ENCODE data around the gene MCTS1. TPM values are rescaled to one million over a fixed set of nuclear protein-coding genes. Genes with fewer than 3 reads are reported as not detected.
"Not testable (repeated sequence)": the region's sequence is repeated elsewhere in the genome, so short reads cannot be mapped to it uniquely, and the experiment has no call there.

The MCTS1 gene
- total RNA-seq, 4 donors from 2014 or later = 17.7 to 42.1 (median 26.8) TPM

- TF ChIP-seq CTCF (IDR thresholded peaks at IDR 0.05) = no peak
- no peak for TF ChIP-seq POLR2A (IDR thresholded peaks at IDR 0.05)
- no peak for DNase-seq
- no peaks in the 10 kb centered on the region for H3K4me1 ChIP-seq
- H3K36me3 ChIP-seq = no peaks in the 10 kb centered on the region
- no peak overlapping the region for H3K4me3 ChIP-seq
- no peaks in the 10 kb centered on the region for H3K27me3 ChIP-seq
- H3K9me3 ChIP-seq = no peaks in the 10 kb centered on the region
- no peak overlapping the region for H3K27ac ChIP-seq
Observed at GRCh38 chrX:120638619-120639018, 34.7 kb downstream of the MCTS1 start.

GRCh38 chrX:120642871-120643270, 39.0 kb downstream of the MCTS1 start:
- Histone ChIP-seq H3K27ac (no peak overlapping the region), H3K4me1 (no peaks in the 10 kb centered on the region), H3K27me3 (no peaks in the 10 kb centered on the region), H3K9me3 (no peaks in the 10 kb centered on the region), H3K36me3 (no peaks in the 10 kb centered on the region), H3K4me3 (no peak overlapping the region)
- DNase-seq = no peak
- TF ChIP-seq CTCF (IDR thresholded peaks at IDR 0.05) (no peak), POLR2A (IDR thresholded peaks at IDR 0.05) (no peak)

GRCh38 chrX:120647127-120647526, 43.2 kb downstream of the MCTS1 start:
- H3K27me3 ChIP-seq = no peaks in the 10 kb centered on the region
- H3K27ac ChIP-seq = no peak overlapping the region
- no peak for DNase-seq
- no peak for TF ChIP-seq POLR2A (IDR thresholded peaks at IDR 0.05)
- no peak for TF ChIP-seq CTCF (IDR thresholded peaks at IDR 0.05)
- no peak overlapping the region for H3K4me3 ChIP-seq
- H3K36me3 ChIP-seq = no peaks in the 10 kb centered on the region
- H3K9me3 ChIP-seq = no peaks in the 10 kb centered on the region
- no peaks in the 10 kb centered on the region for H3K4me1 ChIP-seq

GRCh38 chrX:120652256-120652655, 48.4 kb downstream of the MCTS1 start:
- not testable (repeated sequence) for H3K9me3 ChIP-seq, H3K27ac ChIP-seq, H3K4me3 ChIP-seq, H3K36me3 ChIP-seq, H3K4me1 ChIP-seq, H3K27me3 ChIP-seq, DNase-seq

GRCh38 chrX:120653000-120653399, 49.1 kb downstream of the MCTS1 start:
- Histone ChIP-seq H3K4me3 (no peak overlapping the region), H3K36me3 (no peaks in the 10 kb centered on the region), H3K27me3 (no peaks in the 10 kb centered on the region), H3K9me3 (no peaks in the 10 kb centered on the region), H3K27ac (no peak overlapping the region), H3K4me1 (no peaks in the 10 kb centered on the region)
- no peak for TF ChIP-seq POLR2A (IDR thresholded peaks at IDR 0.05)
- no peak for TF ChIP-seq CTCF (IDR thresholded peaks at IDR 0.05)
- DNase-seq = no peak

GRCh38 chrX:120660637-120661036, 56.7 kb downstream of the MCTS1 start:
- DNase-seq = no peak
- no peak overlapping the region for H3K27ac ChIP-seq
- H3K4me1 ChIP-seq = no peaks in the 10 kb centered on the region
- H3K27me3 ChIP-seq = no peaks in the 10 kb centered on the region
- H3K9me3 ChIP-seq = no peaks in the 10 kb centered on the region
- no peak overlapping the region for H3K4me3 ChIP-seq
- H3K36me3 ChIP-seq = no peaks in the 10 kb centered on the region
- no peak for TF ChIP-seq CTCF (IDR thresholded peaks at IDR 0.05)
- TF ChIP-seq POLR2A (IDR thresholded peaks at IDR 0.05) = no peak

Other genes with a start within 250 kb of the MCTS1 start
- gene ATP1B4, start 242.0 kb upstream of the MCTS1 start, total RNA-seq = not detected
- gene LAMP2, start 134.8 kb upstream of the MCTS1 start, total RNA-seq = 100 to 1,000 TPM in 1 of 4 donors, 10 to 100 TPM in 3; 19.8 to 119 (median 65.7) TPM
- 10 to 100 TPM; 17.1 to 59.4 (median 22.8) TPM for gene CUL4B, start 43.1 kb upstream of the MCTS1 start, total RNA-seq
- gene C1GALT1C1, start 26.0 kb downstream of the MCTS1 start, total RNA-seq = 10 to 100 TPM in 3 of 4 donors, 1 to 10 TPM in 1; 9.9 to 31.7 (median 16.5) TPM

Measured in Peyer's patch (tissue), 4 donors.